ENCODE measurements around the gene DPY19L2.
"Not testable (repeated sequence)": the region's sequence is repeated elsewhere in the genome, so short reads cannot be mapped to it uniquely, and the experiment has no call there.

DPY19L2 gene

GRCh38 chr12:63656407-63656806 lies 11.9 kb downstream of the DPY19L2 start:
- not testable (repeated sequence) for DNase-seq

GRCh38 chr12:63655543-63656257 lies 12.6 kb downstream of the DPY19L2 start:
- not testable (repeated sequence) for DNase-seq

GRCh38 chr12:63654481-63654880 lies 13.8 kb downstream of the DPY19L2 start:
- not testable (repeated sequence) for DNase-seq

GRCh38 chr12:63649517-63649916 lies 18.8 kb downstream of the DPY19L2 start:
- not testable (repeated sequence) for DNase-seq

- DNase-seq: not testable (repeated sequence)
Observed at GRCh38 chr12:63643381-63644140, 24.7 kb downstream of the DPY19L2 start.

- not testable (repeated sequence) for DNase-seq
Observed at GRCh38 chr12:63624258-63624657, 44.0 kb downstream of the DPY19L2 start.

GRCh38 chr12:63615544-63615943 lies 52.7 kb downstream of the DPY19L2 start:
- not testable (repeated sequence) for DNase-seq

GRCh38 chr12:63611285-63611684 lies 57.0 kb downstream of the DPY19L2 start:
- DNase-seq: not testable (repeated sequence)

GRCh38 chr12:63609281-63609680 lies 59.0 kb downstream of the DPY19L2 start:
- DNase-seq: not testable (repeated sequence)

GRCh38 chr12:63604985-63605384 lies 63.3 kb downstream of the DPY19L2 start:
- not testable (repeated sequence) for DNase-seq

GRCh38 chr12:63594828-63595227 lies 73.5 kb downstream of the DPY19L2 start:
- not testable (repeated sequence) for DNase-seq

- not testable (repeated sequence) for DNase-seq
Observed at GRCh38 chr12:63584426-63584825, 83.9 kb downstream of the DPY19L2 start.

- not testable (repeated sequence) for DNase-seq
Observed at GRCh38 chr12:63583289-63583688, 85.0 kb downstream of the DPY19L2 start.

GRCh38 chr12:63577631-63578030 lies 90.7 kb downstream of the DPY19L2 start:
- not testable (repeated sequence) for DNase-seq

- DNase-seq: not testable (repeated sequence)
Observed at GRCh38 chr12:63572038-63572437, 96.3 kb downstream of the DPY19L2 start.

GRCh38 chr12:63558445-63558844 lies 109.8 kb downstream of the DPY19L2 start:
- not testable (repeated sequence) for DNase-seq

- DNase-seq: not testable (repeated sequence)
Observed at GRCh38 chr12:63551397-63551796, 116.9 kb downstream of the DPY19L2 start.

GRCh38 chr12:63549034-63549433 lies 119.3 kb downstream of the DPY19L2 start:
- DNase-seq: not testable (repeated sequence)

- DNase-seq: not testable (repeated sequence)
Observed at GRCh38 chr12:63545298-63545916, 122.9 kb downstream of the DPY19L2 start.

GRCh38 chr12:63538656-63539055 lies 129.6 kb downstream of the DPY19L2 start:
- not testable (repeated sequence) for DNase-seq

- DNase-seq: not testable (repeated sequence)
Observed at GRCh38 chr12:63537838-63538237, 130.5 kb downstream of the DPY19L2 start.

GRCh38 chr12:63529641-63530040 lies 138.7 kb downstream of the DPY19L2 start:
- DNase-seq: not testable (repeated sequence)

- DNase-seq: no peak
Observed at GRCh38 chr12:63525831-63526230, 142.5 kb downstream of the DPY19L2 start.
